GM21723 (cell line): Measurements from ENCODE around the gene IL5RA.

Experiments used
- ATAC-seq: cut with Tn5 transposase; IDR thresholded peaks from one replicate; pipeline ENCODE4 v1.9.1; 2021; ENCODE audit warnings: mild to moderate bottlenecking, moderate library complexity; ENCODE audit not compliant: unreplicated experiment

Gene IL5RA

DNA sequence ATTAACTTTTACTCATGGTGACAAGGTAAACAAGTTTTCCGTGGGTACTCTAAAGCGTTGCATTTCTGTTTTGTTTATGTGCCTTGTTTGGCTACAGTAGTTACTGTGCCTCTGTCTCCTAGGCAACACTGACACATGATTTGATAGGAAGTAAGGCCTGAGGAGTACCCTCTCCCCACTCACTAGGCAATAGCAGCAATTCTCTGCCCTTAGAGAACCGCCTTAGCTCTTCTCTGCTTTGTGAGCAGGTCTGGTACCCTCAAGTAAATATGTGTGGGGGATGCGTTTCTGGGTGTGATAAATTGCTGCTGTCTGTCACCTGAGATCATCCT lies at the start of gene IL5RA:
TSS of gene IL5RA (minus strand) at position 76 of the 332 bp plus-strand sequence. CDS start 5,390 bp downstream, outside the sequence.
- peak; percentile 42 for ATAC-seq

- no peak for ATAC-seq
Observed at GRCh38 chr3:3157484-3157883, 47.3 kb upstream of the IL5RA start.

- ATAC-seq = no peak
Observed at GRCh38 chr3:3154879-3155610, 44.9 kb upstream of the IL5RA start.

- no peak for ATAC-seq
Observed at GRCh38 chr3:3151513-3151912, 41.3 kb upstream of the IL5RA start.

DNA sequence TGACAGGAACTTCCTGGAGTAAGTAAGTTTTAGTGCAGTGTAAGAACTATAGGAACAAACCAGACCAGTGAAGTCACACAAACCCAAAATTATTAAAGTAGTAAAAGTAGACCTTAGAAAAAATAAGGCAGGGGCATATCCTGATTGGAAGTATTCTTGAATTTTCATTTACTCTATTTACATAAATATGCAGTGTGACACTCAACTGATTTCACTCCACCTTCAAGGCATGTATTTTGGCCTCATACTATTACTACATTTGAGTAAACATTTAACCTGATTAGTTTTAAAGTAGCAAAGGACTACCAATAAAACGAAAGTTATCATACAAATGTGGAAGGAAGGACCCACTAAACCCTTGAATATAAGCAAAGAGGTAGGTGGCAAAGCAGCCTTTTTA lies 39.4 kb upstream of the IL5RA start:
- ATAC-seq = no peak

DNA sequence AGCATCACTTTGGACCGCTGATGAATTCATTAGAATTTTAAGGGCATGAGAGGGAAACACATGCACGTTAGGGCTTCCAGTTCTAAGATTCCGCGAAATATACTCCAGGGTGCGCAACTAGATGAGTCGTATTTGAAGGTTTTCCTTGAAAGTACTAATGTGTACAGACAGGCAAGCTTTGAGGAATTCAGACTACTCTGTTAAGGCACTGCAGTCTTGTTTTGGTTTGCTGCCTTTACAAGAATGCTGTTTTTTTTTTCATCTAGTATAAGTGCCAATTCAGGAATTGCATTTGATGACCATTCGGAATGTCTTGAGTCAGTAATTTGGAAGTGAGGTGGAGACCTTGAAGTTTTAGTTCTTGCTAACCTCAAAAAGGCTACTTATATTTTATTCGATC lies 35.7 kb upstream of the IL5RA start:
- ATAC-seq = no peak

- ATAC-seq = no peak
Observed at GRCh38 chr3:3141939-3142338, 31.8 kb upstream of the IL5RA start.

DNA sequence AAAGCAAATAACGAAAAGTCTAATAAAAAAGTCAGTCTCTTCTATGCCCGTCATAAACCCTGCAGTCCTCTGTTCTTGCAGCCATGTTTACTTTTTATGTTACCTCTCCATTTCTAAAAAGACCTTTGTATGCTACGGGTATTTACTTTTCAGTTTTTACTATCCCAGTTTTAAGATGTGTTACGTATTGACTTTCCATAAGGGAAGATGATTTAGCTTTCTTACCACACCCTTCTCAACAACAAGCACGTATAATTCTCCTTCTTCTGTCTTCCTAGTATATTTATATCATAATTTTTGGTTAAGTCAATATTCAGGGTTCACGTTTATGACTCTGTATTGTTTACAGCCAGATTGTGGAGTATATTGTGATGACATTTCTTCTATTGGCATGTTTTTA lies 27.4 kb upstream of the IL5RA start:
- no peak for ATAC-seq

- no peak for ATAC-seq
Observed at GRCh38 chr3:3134750-3135448, 24.7 kb upstream of the IL5RA start.

DNA sequence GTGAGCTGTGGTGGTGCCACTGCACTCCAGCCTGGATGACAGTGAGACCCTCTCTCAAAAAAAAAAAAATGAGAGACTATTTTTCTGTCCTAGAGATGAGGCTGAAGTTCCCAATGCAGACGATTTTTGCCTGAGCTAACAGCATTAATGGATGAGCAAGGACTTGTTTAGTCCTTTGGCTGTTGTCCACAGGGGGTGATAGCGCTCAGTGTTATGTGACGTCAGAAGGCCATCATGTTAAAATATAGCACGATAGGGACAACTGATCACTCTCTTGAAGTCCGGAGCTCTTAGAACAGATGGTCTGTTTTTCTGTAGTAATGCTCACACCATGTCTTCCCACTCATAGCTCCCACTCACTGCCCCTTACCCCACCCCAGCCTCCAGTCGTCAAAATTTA lies 23.3 kb upstream of the IL5RA start:
- ATAC-seq = no peak

- no peak for ATAC-seq
Observed at GRCh38 chr3:3129579-3129978, 19.4 kb upstream of the IL5RA start.

DNA sequence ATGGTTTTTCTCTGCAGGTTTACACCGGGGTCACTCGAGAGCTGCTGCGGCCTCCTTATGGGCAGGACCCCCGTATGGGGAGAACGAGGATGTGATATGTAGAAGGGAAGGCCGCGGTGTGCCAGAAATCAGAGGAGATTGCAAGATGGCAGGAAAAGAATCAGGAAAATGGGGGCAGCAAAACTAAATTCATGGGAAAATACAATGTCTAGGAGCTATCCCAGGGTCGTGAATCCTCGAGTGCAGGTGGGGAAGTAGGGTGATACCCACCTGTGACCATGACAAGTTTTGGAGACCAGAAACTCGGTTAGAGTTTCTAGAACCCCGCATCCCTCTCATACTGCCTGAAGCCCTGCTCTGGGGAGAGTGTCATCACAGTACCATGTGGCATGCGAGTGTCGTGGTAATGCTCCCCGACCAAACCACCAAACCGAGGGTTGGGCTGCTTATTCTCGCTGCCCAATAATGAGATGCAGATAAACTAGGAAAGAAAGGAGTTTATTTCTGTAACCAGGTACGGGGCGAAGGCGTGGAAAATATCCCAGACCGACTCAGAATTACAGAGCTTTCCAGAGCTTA lies 17.3 kb upstream of the IL5RA start:
- ATAC-seq = no peak

DNA sequence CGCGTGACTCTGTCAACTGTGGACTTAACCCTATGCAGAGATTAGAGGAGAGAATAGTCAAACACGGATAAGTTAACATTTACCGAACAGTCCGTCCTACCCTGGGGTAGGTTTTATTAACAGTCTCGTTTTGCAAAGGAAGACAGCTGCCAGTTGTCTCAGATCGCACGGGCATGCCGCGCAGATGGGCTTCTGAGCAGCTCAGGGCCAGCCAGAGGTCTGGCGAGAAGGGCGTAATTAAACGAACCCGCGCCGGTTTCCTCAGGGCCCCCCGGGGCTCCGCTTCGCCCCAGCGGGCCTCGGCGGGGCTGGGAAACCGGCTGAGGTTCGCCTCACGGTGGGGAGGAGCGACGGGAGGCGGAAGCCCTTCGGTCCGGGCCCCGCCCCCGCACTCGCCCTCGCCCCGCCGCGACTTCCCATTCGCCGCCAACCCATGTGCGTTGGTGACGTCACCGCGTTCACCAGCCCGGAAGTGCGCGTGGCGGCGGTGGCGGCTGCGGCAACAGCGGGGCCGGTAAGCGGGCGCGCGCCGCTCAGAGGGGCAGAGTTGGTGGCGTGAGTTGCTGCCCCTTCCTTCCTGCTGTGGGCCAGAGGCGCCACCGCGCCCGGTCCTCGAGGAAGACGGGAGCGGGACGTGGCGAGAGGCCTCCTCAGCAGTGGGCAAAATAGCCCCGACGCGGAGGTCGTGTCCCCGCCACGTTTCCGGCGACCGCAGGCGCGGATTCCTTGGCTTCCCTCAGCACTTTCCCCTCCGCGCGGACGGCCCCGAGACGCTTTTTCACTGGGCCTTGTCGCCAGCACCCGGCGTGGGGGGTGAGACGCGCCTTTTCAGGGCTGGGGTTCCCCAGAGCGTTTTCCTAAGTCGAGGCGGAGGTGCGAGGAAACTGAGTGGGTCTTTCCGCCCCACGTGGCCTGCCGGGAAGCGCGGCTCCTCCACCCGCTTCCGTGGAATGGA lies 16.6 kb upstream of the IL5RA start, which contains the start of gene TRNT1:
TSS of gene TRNT1 (plus strand) at position 464 of the 955 bp plus-strand sequence. CDS start 2,101 bp downstream, outside the sequence.
- peak; percentile 94 for ATAC-seq

DNA sequence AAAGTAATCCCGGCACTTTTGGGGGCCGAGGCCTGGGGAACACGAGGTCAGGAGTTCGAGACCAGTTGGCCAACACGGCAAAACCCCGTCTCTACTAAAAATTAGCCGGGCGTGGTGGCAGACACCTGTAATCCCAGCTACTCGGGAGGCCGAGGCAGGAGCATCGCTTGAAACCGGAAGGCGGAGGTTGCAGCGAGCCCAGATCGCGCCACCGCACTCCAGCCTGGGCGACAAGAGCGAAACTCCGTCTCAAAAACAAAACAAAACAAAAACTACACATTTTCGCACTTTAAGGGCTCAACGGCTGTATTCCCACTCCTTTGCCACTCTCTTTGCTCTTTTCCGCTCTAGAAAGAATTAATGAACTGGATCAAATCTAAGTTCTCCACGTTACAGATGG lies 15.8 kb upstream of the IL5RA start:
- ATAC-seq = no peak

GRCh38 chr3:3119393-3119851 lies 9.2 kb upstream of the IL5RA start:
- no peak for ATAC-seq

DNA sequence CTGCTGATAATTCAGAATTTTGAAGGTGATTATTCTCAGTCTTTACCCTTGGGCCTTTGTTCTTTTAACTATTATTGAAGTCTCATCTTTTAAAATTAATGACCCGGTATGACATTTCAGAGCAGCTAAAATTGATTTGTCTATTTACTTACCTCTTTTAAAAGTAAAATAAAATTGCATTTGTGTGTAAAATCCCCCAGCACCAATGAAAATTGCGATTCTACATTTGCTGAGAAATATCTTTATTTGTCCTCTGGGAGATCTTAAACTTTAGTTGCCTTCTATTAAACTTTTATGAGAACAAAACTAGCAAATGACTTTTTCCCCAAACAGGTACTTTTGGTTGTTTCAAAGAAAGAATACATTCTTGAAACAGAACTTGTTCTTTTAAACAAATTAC lies 7.5 kb upstream of the IL5RA start:
- no peak for ATAC-seq

- no peak for ATAC-seq
Observed at GRCh38 chr3:3113042-3113709, 3.0 kb upstream of the IL5RA start.

GRCh38 chr3:3110749-3111361 lies 681 bp upstream of the IL5RA start:
- ATAC-seq = peak; percentile 39

DNA sequence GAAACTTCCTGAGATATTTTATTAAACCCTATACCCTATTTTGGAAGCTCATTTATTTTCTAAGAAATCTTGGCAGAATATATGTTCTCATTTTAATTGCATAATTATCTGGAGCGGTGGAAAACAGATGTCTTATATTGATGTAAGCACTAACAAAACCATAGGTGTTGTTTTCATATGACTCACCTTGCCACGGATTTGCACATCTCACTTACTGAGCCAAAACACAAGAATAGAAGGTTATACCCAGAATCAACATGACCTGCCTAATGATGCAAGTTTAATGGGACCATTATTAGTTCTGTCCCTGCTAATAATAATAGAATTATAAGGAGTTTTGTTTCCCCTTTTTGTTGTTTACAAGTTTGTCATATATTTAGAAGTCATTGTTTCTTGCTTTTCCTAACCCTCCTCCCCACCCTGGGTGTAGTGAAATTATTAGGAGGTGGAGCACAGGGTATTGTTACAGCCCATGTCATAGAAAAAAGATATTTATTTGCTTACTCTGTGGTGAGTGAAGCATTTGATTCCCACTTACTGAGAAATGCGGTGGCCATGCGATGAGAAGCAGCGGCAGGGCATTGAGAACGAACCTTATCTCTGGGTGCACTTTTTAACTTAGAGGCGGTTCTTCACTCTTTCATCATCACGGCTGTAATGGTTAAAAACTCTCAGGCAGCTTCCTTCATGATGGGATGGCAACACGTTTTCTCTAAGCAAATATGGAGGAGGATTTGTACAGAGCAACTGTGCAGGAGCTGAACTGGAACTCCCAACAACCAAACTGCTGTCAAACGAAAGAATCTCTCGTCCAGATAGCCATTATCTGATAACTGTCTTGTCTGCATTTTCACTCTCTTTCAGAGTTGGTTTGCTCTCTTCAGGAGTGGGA lies 521 bp downstream of the IL5RA start:
- peak; percentile 90 for ATAC-seq
